ENCODE measurements around the gene SLC6A5.
A peak's percentile ranks its signal among the peaks of the same experiment; 100 is the strongest.

SLC6A5 gene

GRCh38 chr11:20597154-20597679, 2.2 kb upstream of the SLC6A5 start:
- DNase-seq = no peak

DNA sequence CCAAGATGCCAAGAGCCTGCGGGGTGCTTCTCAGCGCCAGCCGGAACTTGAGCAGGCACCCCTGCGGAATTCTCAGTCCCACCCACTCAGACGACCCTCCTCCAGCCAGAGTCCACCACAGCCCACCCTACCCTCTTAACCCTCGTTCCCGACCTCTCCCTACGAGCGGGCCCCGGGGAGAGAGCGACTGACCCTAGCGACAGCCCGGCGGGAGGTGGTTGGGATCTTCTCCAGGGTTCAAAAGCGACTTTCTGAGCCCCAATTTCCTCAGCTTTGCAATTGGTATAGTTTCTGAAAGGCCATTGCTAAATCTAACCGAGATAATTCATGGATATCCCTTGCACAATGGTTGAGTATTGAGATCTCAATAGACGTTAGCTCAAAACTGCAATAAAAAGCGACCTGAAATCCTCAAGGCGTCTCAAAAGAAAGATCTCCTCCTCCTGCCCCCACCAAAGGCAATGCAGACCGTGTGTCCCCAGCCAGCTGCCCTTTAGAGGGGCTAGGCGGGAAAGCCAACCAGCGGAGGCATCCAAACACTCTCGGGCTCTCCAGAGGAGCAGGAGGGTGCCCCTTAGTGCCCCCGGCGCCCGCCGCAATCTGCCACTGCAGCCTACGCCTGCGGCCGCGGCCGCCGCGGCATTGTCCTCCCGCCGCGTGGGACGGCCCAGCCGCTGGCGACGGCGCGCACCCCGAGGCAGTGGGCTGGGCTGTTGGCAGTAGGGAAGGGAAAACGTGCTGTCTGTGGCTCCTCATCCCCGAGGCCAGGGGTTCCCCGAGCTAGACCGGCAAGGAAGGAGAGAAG, 1.5 kb upstream of the SLC6A5 start:
- DNase-seq = no peak

GRCh38 chr11:20598492-20598891, 916 bp upstream of the SLC6A5 start:
- no peak for DNase-seq

- DNase-seq = no peak
These were observed 575 bp downstream of the SLC6A5 start for GRCh38 chr11:20600020-20600346.

DNA sequence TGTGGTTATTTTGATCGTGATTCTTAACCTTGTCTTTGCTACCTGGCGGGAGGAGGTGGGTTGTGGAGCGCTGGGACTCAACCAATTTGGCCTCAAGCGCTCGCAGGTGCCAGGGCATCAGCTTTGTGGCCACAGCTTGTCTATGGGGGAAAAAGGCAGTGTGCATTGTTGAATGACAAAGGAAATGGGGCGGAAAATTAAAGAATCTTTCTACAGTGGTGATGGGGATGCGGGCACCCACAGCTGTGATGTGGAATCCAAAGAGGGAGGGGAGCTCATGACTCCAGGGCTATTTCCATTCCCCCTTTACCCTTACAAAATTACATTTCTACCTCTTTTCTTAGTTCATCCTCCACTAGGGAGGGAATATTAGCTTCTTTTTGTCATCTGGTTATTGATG, 1.1 kb downstream of the SLC6A5 start:
- no peak for DNase-seq

GRCh38 chr11:20601221-20601914, 2.0 kb downstream of the SLC6A5 start:
- DNase-seq = no peak

- DNase-seq = no peak
These were observed 4.9 kb downstream of the SLC6A5 start for GRCh38 chr11:20604295-20604803.

DNA sequence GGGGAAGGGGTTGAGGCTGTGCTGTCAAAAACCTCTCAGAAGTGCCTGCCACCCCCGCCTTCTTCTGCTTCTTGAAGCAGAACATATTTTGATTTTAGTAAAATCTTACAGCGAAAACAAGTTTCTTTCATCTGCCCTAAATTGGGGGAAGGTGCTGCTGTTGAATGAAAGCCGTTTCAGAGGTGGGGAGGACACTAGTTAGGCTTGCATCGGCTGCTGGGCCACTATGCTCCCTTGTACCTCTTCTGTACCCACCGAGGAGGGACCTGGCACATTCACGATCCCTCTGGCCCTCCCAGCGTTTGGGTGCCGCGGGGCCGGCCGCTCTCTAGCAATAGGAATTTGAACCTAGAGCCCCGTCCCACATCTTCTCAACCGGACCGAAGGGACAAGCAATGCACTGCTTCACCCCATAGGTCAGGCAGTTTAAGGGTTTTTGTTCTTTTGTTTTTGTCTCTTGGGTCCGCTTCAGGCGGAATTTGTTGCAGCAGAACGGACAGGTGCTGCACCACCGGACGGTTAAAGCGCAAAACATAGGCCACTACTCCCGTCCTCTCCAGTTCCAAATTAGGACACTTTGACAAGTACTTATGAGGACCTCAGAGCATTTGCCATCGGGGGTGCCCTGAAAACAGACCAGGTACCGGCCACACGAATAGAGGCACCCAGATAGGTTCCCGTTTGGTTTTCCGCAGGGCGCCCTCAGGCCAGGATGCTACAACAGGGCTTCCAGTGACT, 5.6 kb downstream of the SLC6A5 start:
- no peak for DNase-seq

GRCh38 chr11:20605602-20606091, 6.2 kb downstream of the SLC6A5 start:
- no peak for DNase-seq

GRCh38 chr11:20608934-20609333, 9.5 kb downstream of the SLC6A5 start:
- no peak for DNase-seq

DNA sequence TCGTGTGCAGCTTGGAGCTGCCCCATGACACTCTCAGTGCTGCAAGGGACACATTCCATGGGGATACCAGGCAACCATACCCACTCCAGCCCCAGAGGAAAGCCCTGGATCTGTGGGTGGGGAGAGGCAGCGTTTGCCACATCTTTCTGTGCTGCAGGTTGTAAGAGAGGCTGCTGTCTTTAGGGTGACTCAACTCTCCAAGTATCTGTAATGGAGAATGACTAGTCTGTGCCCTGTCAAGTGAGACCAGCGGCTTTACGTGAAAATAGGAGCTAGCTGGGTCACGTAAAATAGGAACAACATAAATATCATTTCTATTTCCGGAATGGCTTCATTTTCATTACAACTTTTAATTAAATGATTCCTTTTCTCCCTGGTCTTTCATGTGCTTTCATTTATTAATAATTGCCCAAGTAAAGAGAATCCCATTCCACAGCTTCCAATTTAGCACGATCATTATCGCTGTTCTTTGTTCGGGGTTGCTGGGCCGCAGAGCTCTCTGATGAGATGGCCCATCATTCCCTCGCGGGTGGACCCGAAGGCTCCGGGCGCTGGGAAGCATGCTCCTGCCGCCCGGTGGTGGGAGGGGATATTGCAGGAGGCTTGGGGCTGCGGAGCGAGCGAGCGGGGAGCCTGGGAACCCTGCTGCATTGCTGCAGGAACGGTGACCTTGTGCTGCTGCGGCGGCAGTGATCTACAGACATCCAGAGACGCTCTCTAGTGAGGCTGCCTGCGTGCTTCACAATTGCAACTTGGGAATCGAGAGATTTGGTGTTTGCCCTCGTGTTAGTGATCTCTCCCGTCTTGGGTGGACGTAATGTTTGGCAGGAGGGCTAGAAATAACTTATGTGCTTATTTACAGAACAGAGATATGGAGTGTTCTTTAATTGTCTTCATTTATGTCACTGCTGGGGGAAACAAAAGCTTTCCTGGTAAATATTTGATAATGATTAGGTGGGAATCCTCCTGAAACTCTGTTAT, 10.6 kb downstream of the SLC6A5 start:
- peak; percentile 79 for DNase-seq

- DNase-seq = no peak
These were observed 11.4 kb downstream of the SLC6A5 start for GRCh38 chr11:20610825-20611224.

DNA sequence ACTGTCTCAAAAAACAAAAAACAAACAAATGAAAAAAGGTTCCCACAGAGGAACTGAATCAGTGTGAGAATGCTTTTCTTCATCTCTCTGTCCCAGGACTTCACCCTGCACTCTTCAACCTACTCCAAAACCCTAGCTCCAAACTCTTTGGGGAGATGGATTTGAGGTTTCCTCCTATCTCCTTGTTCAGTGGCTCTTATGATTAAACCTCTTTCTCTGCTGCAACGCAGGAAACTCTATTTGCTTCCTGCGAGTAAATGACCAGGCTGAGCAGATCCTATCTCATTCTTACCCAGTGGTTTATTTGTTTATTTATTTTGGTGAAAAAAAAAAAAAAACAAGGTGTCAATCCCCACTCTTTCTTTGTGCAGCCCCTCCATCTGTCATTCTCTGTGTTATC, 12.0 kb downstream of the SLC6A5 start:
- no peak for DNase-seq

DNA sequence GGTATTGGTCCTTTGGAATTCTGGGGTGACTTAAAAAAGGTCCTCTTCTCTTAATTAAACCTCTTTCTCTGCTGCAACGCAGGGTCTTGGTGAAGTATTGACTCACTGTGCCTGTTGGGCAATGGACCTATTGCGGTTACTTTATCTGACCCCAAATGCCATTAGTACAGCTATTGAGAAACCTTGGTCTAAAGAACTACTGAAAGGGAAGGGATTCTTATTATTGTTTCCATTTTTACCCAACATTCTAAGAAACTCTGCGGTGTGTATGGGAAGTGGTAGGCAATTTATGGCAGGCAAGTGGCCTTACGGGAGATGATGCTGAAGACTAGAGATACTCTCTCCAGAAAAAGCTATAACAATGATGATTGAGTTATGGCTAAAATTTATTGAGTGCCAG, 12.5 kb downstream of the SLC6A5 start:
- DNase-seq = no peak

DNA sequence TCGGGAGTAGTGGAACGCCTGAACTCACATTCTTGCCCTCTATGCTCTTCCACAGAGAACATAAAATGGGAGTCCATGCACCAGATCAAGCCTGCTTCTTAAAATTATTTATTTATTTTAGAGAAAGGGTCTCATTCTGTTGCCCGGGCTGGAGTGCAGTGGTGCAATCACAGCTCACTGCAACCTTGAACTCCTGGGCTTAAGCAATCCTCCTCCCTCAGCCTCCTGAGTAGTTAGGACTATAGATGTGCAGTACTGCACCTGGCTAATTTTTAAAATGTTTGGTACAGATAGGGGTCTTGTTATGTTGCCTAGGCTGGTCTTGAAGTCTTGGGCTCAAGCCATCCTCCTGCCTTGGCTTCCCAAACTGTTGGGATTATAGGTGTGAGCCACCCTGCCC, 13.0 kb downstream of the SLC6A5 start:
- no peak for DNase-seq

DNA sequence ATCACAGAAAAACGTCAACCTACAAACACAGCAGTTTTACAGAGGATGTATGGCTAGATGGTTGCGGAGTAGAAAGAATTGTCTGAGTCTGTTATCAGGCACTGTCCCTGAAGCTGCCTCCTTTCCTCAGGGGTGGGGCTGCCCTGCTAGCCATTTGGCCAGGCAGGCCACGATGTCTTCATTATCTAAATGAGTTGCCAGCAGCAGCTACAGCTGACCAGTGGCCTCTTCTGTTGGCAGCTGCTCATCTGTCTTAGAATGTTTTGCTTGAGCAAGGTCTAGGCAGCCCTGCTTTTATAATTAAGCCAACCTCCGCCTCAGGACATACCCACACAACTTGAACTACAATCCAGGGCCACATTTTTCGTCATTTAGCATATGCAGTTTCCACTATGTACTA, 17.5 kb downstream of the SLC6A5 start:
- no peak for DNase-seq

DNA sequence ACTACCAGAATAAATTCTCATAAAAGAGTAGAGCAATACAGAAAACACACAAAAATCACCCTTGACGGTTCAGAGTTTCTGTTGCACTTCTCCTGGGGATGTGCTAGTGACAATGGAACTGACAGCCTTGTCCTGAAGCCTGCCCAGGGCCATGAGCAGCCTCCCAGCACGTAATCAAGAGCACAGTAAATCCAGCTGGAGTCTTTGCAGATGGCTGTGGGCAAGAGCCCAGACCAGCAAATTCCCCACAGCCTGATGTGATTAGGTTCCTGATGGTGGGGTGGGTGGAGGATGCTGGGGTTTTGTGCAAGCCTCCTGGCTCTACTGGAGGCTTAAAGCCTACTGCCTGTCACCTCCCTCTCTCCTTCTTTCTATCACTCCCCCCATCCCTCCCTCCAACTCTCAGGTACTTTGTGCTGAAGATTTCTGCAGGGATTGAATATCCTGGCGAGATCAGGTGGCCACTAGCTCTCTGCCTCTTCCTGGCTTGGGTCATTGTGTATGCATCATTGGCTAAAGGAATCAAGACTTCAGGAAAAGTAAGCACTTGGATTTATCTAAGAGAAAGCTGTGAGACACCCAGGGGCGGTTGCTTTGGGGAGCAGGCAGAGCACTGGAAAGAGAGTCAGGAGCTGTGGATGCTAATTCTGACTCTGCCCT, 18.1 kb downstream of the SLC6A5 start:
- no peak for DNase-seq

GRCh38 chr11:20618083-20618482, 18.7 kb downstream of the SLC6A5 start:
- DNase-seq = no peak

DNA sequence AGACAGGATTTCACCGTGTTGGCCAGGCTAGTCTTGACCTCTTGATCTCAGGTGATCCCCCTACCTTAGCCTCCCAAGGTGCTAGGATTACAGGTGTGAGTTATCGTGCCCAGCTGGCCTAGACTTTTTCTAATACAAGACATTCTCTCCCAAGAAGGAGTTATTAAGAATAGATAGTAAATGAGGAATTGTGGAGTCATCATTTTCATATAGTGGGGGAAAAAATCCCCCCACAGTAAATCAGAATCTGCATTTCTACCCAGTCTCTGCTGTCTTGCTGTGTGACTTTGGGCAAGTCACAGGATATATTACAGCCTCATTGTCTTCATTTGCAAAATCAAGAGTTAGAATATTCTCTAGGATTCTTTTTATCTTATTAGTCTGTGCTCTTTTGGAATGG, 21.6 kb downstream of the SLC6A5 start:
- no peak for DNase-seq

- no peak for DNase-seq
These were observed 22.3 kb downstream of the SLC6A5 start for GRCh38 chr11:20621679-20622078.

GRCh38 chr11:20623252-20623651, 23.8 kb downstream of the SLC6A5 start:
- no peak for DNase-seq

GRCh38 chr11:20626279-20626678, 26.9 kb downstream of the SLC6A5 start:
- DNase-seq = no peak

Data from activated CD4-positive, alpha-beta T cell treated with anti-CD3 and anti-CD28 coated beads for 48 hours (primary cell).